Measurements from ENCODE around the gene VPS36.
"Not testable (repeated sequence)": the region's sequence is repeated elsewhere in the genome, so short reads cannot be mapped to it uniquely, and the experiment has no call there.

Gene VPS36, protein sequence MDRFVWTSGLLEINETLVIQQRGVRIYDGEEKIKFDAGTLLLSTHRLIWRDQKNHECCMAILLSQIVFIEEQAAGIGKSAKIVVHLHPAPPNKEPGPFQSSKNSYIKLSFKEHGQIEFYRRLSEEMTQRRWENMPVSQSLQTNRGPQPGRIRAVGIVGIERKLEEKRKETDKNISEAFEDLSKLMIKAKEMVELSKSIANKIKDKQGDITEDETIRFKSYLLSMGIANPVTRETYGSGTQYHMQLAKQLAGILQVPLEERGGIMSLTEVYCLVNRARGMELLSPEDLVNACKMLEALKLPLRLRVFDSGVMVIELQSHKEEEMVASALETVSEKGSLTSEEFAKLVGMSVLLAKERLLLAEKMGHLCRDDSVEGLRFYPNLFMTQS

GRCh38 chr13:52450012-52450792 lies at the start of gene VPS36:
VPS36 (minus strand) TSS chr13:52450634; CDS start chr13:52450594, 40 bp downstream.
- peak; percentile 84 to 89 for DNase-seq (ENCODE audit: extremely low read depth in 1 of 2, low read depth in 1 of 2)

GRCh38 chr13:52497979-52498378 lies 47.5 kb upstream of the VPS36 start:
- DNase-seq (ENCODE audit: extremely low read depth in 1 of 2, low read depth in 1 of 2): not testable (repeated sequence)

- not testable (repeated sequence) for DNase-seq (ENCODE audit: extremely low read depth in 1 of 2, low read depth in 1 of 2)
These were observed 43.8 kb upstream of the VPS36 start for GRCh38 chr13:52494241-52494640.

DNA sequence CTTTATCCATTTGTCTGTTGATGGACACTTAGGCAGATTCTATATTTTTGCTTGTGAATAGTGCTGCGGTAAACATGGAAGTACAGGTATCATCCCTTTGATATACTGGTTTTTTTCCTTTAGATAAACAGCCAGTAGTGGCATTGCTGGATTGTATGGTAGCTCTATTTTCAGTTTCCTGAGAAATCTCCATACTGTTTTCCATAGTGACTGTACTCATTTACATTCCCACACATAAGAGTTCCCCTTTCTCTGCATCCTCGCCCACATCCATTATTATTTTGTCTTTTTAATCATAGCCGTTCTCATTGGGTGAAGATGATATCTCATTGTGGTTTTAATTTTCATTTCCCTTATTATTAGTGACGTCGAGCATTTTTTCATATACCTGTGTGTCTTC lies 40.6 kb upstream of the VPS36 start:
- DNase-seq (ENCODE audit: extremely low read depth in 1 of 2, low read depth in 1 of 2): not testable (repeated sequence)

- not testable (repeated sequence) for DNase-seq (ENCODE audit: extremely low read depth in 1 of 2, low read depth in 1 of 2)
These were observed 38.3 kb upstream of the VPS36 start for GRCh38 chr13:52488763-52489162.

DNA sequence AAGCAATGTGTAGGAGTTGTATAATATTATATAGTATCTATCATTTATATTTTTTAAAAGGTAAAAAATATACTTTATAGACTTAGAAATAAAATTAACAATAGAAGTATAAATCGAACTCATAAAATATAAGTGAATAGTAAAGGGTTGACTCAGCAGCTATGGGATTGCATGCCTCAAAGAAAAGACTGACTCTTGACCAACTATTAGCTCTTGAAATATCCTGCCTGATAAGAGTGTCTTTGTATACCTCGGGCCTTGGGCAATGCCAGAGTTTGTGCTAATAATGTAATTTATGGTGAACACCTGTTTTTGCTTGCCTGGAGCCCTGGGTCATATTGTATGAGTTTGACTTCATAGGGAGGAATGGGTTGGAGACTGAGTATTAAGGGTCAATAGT lies 36.6 kb upstream of the VPS36 start:
- DNase-seq (ENCODE audit: extremely low read depth in 1 of 2, low read depth in 1 of 2): not testable (repeated sequence)

DNA sequence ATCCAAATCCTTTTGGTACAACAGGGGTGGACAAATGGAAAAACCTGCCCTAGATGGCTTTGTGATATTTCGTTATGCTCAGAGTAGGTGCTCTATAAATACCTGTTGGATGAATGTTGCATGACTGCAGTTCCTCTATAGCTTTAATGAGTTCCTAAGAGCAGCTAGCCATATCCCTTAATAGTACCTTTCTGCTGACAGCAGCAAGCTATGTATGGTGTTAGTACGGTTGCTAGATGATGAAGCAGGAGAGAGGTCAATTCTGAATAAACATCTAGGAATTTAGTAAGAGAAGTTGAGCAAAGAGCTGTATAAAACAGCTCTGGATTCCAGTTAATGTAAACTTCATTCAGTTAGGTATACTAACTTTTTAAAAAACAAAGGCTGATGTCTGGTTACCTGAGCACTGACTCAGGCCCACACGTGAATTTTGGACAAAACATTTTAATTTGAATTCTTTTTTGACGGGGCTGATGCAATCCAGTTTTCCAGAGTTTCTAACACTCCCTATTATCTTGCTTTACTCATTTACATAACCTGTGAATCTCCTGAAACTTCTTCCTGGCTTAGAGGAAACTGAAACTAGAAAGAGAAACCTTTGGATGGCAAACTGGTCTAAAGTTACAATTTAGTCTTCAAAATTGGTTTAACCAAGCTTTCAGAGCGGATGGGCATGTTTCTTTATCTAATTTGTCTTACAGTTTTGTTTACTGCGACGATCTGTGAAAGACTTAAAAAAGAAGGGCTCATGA lies 30.4 kb upstream of the VPS36 start:
- DNase-seq (ENCODE audit: extremely low read depth in 1 of 2, low read depth in 1 of 2): not testable (repeated sequence)

GRCh38 chr13:52468487-52468886 lies 18.1 kb upstream of the VPS36 start:
- DNase-seq (ENCODE audit: extremely low read depth in 1 of 2, low read depth in 1 of 2): not testable (repeated sequence)

GRCh38 chr13:52463526-52463925 lies 13.1 kb upstream of the VPS36 start:
- no peak for DNase-seq (ENCODE audit: extremely low read depth in 1 of 2, low read depth in 1 of 2)

- DNase-seq (ENCODE audit: extremely low read depth in 1 of 2, low read depth in 1 of 2): no peak
These were observed 10.8 kb upstream of the VPS36 start for GRCh38 chr13:52461265-52461664.

DNA sequence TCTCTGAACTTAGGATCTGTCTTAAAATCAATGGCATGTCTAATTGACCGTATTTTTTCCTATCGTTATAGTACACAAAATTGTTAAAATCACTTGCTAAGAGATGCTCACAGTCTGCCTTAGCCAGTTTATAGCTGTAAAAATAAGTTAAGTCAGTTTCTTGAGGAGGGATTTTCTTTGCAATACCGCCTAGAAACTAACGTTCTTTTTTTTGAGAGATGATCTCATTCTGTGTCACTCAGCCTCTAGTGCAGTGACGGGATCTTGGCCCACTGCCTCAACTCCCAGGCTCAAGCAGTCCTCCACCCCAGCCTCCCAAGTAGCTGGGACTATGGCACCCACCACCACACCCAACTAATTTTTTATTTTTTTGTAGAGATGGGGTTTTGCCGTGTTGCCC lies 9.2 kb upstream of the VPS36 start:
- DNase-seq (ENCODE audit: extremely low read depth in 1 of 2, low read depth in 1 of 2): no peak

DNA sequence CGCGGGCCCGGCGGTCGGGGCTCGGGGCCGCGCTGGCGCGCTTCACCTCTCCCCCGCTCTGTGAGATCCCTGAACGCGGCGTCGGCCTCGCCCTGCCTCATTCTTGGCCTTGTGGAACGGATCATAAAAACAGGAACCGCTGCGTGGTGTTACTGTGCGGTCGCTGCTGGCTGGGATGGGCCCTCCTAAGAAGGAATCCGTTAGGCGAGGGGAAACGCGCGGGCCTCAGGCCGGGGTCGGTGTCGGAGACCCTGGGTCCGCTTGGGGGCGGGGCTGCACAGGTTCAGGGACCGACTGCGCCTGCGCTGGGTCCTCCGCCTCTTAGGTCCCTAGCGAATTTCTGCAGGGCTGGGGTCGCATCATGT lies 5.2 kb upstream of the VPS36 start:
- peak; percentile 54 to 69 for DNase-seq (ENCODE audit: extremely low read depth in 1 of 2, low read depth in 1 of 2)

- DNase-seq (ENCODE audit: extremely low read depth in 1 of 2, low read depth in 1 of 2): peak; percentile 84 to 90
These were observed 4.6 kb upstream of the VPS36 start, which contains the start of gene CKAP2 for GRCh38 chr13:52454820-52455676. CKAP2 (plus strand) TSS chr13:52455478; CDS start chr13:52455557, 79 bp downstream.

DNA sequence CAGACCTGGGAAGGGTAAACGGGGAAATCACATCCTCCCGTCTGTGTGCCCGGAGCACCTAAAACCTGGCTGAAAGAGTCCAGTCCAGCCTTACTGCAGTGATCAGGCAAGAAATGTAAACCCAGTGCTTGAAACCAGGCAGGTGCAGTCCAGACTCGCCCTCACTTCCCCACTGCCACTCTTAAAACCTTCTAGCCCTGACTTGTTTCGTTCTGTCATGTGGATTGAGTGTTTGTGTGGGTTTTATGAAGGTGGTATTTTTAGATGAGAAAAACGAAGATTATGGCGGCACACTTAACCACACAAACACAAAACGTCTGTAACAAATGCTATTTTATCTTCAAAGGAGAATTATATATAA lies 4.0 kb upstream of the VPS36 start:
- DNase-seq (ENCODE audit: extremely low read depth in 1 of 2, low read depth in 1 of 2): no peak

DNA sequence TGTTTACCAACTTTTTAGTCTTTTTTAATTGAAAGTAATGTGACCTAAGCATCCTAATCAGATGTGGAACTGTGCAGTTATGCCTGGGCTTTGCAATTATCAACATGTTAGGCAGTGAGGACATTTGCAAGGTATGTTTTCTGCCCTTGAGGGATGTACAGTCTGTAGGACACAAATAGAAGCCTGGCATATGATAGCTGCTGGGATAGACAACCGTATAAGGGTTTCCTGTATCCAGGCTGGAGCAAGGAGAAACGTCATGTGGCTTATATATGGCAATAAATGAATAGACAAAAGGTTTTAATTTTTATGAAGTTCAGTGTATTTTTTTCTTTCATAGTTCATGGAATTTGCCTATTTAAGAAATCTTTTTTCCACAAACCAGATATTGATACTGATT lies 2.0 kb upstream of the VPS36 start:
- DNase-seq (ENCODE audit: extremely low read depth in 1 of 2, low read depth in 1 of 2): no peak

GRCh38 chr13:52451135-52451804 lies 836 bp upstream of the VPS36 start:
- no peak for DNase-seq (ENCODE audit: extremely low read depth in 1 of 2, low read depth in 1 of 2)

DNA sequence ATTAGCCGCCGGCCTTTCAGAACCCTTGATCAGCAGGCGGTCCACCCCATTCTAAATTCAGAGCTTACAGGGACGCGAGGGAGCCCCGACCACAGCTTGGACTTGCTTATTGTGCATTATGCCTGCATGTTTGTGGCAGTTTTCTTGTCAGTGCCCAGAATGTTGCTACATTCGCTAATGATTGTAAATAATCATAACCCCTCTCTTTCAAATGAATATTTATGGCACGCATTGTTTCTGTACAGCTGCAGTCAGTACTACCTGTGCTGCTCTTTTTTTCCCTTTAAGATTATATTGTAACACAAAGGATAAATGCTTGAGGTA lies 321 bp upstream of the VPS36 start:
- DNase-seq (ENCODE audit: extremely low read depth in 1 of 2, low read depth in 1 of 2): no peak

DNA sequence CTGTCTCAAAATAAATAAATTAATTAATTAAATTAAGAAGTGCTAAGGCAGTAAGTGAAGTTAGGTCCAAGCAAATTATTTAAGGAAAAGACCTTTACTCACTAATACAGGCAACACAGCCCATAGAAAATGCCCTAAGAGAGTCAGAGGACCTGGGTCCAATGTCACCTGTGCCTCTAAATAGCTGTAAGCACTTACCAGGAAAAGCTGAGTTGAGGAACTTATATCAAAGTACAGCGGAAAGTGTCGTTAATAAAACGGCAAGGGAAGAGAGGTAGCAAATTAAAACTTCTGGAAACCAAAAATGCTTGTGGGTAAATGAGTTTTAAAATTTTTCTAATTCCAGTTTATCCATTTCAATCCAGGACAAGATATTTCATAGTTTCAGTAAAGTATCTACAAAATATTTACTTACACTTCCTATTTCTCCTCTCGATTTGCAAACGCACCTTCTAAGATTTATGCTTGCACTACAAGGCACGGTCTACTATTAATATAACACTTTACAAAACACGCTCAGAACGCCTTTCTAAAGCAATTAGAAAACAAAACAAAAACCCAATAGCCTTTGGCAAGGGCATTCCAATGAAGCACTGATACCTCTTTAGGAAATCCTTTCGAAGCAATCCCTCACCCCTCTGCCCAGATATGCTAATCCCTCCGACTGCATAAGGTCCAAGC lies 963 bp downstream of the VPS36 start:
- no peak for DNase-seq (ENCODE audit: extremely low read depth in 1 of 2, low read depth in 1 of 2)

DNA sequence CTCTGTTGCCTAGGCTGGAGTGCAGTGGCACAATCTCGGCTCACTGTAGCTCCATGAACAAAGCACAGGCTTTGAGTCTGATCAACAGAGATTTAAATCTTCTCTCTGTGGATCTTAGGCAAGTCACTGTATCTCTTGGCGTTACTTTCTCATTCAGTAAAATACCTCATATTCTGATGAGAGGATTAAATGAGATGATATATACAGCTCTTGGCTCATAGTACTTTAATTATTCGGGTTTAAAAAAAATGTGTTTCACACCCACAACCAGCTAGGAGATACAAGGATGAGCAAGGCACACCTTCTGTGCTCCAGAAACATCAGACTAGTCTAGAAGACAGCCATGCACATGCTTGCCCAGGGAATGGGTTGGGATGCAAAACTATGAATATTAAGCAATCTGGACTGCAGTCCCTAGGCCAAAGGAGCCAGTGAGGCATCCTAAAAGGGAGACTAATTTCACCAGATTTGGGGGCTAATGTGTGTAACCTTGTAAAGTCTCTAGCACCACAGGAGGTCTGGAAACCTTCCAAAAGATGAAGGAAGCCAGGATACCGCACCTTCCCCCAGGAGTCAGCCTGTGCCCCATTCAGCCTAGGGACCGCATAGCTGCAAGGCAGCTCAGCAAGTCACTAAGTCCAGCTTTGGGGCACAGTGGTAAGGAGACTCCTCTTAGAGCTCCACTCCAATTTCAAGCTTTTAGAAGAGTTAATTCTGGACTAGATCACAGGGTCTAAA lies 2.5 kb downstream of the VPS36 start:
- no peak for DNase-seq (ENCODE audit: extremely low read depth in 1 of 2, low read depth in 1 of 2)

Data from stimulated activated CD8-positive, alpha-beta memory T cell treated with anti-CD3 and anti-CD28 coated beads, Interleukin-7, amount 100 ng/mL, for 48 hours (primary cell).